ENCODE data around the gene CATSPERZ.

Gene CATSPERZ

GRCh38 chr11:64256300-64256699 lies 43.9 kb upstream of the CATSPERZ start:
- peaks cover 24 to 47% of the 10 kb centered on the region in 2 donors for H3K36me3 ChIP-seq (ENCODE audit: control insufficient read depth in 1 of 2, insufficient read depth in 2 of 2, low read length in 2 of 2)
- H3K27ac ChIP-seq (ENCODE audit: low read length) = no peak overlapping the region
- H3K27me3 ChIP-seq (ENCODE audit: low read depth, low read length) = no peaks in the 10 kb centered on the region
- H3K9me3 ChIP-seq (ENCODE audit: control insufficient read depth in 1 of 2, low read length in 2 of 2) = no peaks in the 10 kb centered on the region
- no peak overlapping the region for H3K4me3 ChIP-seq (ENCODE audit: low read depth in 1 of 2, low read length in 2 of 2)
- peaks cover 0 to 22% of the 10 kb centered on the region in 2 donors for H3K4me1 ChIP-seq (ENCODE audit: control insufficient read depth in 1 of 2, insufficient read depth in 2 of 2, low read length in 2 of 2)

GRCh38 chr11:64258356-64258755 lies 41.8 kb upstream of the CATSPERZ start:
- Histone ChIP-seq H3K27ac (ENCODE audit: low read length) (no peak overlapping the region), H3K27me3 (ENCODE audit: low read depth, low read length) (no peaks in the 10 kb centered on the region), H3K9me3 (ENCODE audit: control insufficient read depth in 1 of 2, low read length in 2 of 2) (no peaks in the 10 kb centered on the region), H3K4me3 (ENCODE audit: low read depth in 1 of 2, low read length in 2 of 2) (no peak overlapping the region), H3K36me3 (ENCODE audit: control insufficient read depth in 1 of 2, insufficient read depth in 2 of 2, low read length in 2 of 2) (peaks cover 29 to 68% of the 10 kb centered on the region in 2 donors), H3K4me1 (ENCODE audit: control insufficient read depth in 1 of 2, insufficient read depth in 2 of 2, low read length in 2 of 2) (peaks cover 0 to 6% of the 10 kb centered on the region in 2 donors)

- H3K36me3 ChIP-seq (ENCODE audit: control insufficient read depth in 1 of 2, insufficient read depth in 2 of 2, low read length in 2 of 2) = peaks cover 36 to 72% of the 10 kb centered on the region in 2 donors
- no peak overlapping the region for H3K27ac ChIP-seq (ENCODE audit: low read length)
- H3K9me3 ChIP-seq (ENCODE audit: control insufficient read depth in 1 of 2, low read length in 2 of 2) = no peaks in the 10 kb centered on the region
- no peak overlapping the region for H3K4me3 ChIP-seq (ENCODE audit: low read depth in 1 of 2, low read length in 2 of 2)
- no peaks in the 10 kb centered on the region for H3K4me1 ChIP-seq (ENCODE audit: control insufficient read depth in 1 of 2, insufficient read depth in 2 of 2, low read length in 2 of 2)
- H3K27me3 ChIP-seq (ENCODE audit: low read depth, low read length) = no peaks in the 10 kb centered on the region
Measured at GRCh38 chr11:64258946-64259532, 41.1 kb upstream of the CATSPERZ start.

- Histone ChIP-seq H3K27ac (ENCODE audit: low read length) (no peak overlapping the region), H3K4me3 (ENCODE audit: low read depth in 1 of 2, low read length in 2 of 2) (no peak overlapping the region), H3K9me3 (ENCODE audit: control insufficient read depth in 1 of 2, low read length in 2 of 2) (no peaks in the 10 kb centered on the region), H3K27me3 (ENCODE audit: low read depth, low read length) (no peaks in the 10 kb centered on the region), H3K4me1 (ENCODE audit: control insufficient read depth in 1 of 2, insufficient read depth in 2 of 2, low read length in 2 of 2) (no peaks in the 10 kb centered on the region), H3K36me3 (ENCODE audit: control insufficient read depth in 1 of 2, insufficient read depth in 2 of 2, low read length in 2 of 2) (peaks cover 36 to 69% of the 10 kb centered on the region in 2 donors)
Measured at GRCh38 chr11:64259533-64260067, 40.6 kb upstream of the CATSPERZ start.

GRCh38 chr11:64260147-64260708 lies 39.9 kb upstream of the CATSPERZ start:
- Histone ChIP-seq H3K9me3 (ENCODE audit: control insufficient read depth in 1 of 2, low read length in 2 of 2) (no peaks in the 10 kb centered on the region), H3K36me3 (ENCODE audit: control insufficient read depth in 1 of 2, insufficient read depth in 2 of 2, low read length in 2 of 2) (peaks cover 31 to 66% of the 10 kb centered on the region in 2 donors), H3K27me3 (ENCODE audit: low read depth, low read length) (no peaks in the 10 kb centered on the region)

GRCh38 chr11:64261556-64262080 lies 38.5 kb upstream of the CATSPERZ start:
- Histone ChIP-seq H3K4me3 (ENCODE audit: low read depth in 1 of 2, low read length in 2 of 2) (no peak overlapping the region), H3K27ac (ENCODE audit: low read length) (no peak overlapping the region), H3K4me1 (ENCODE audit: control insufficient read depth in 1 of 2, insufficient read depth in 2 of 2, low read length in 2 of 2) (no peaks in the 10 kb centered on the region), H3K9me3 (ENCODE audit: control insufficient read depth in 1 of 2, low read length in 2 of 2) (no peaks in the 10 kb centered on the region), H3K36me3 (ENCODE audit: control insufficient read depth in 1 of 2, insufficient read depth in 2 of 2, low read length in 2 of 2) (peaks cover 40 to 67% of the 10 kb centered on the region in 2 donors), H3K27me3 (ENCODE audit: low read depth, low read length) (no peaks in the 10 kb centered on the region)

More at GRCh38 chr11:64260147-64260708, 39.9 kb upstream of the CATSPERZ start:
- no peak overlapping the region for H3K4me3 ChIP-seq (ENCODE audit: low read depth in 1 of 2, low read length in 2 of 2)
- no peak overlapping the region for H3K27ac ChIP-seq (ENCODE audit: low read length)
- no peaks in the 10 kb centered on the region for H3K4me1 ChIP-seq (ENCODE audit: control insufficient read depth in 1 of 2, insufficient read depth in 2 of 2, low read length in 2 of 2)

- no peaks in the 10 kb centered on the region for H3K9me3 ChIP-seq (ENCODE audit: control insufficient read depth in 1 of 2, low read length in 2 of 2)
- H3K36me3 ChIP-seq (ENCODE audit: control insufficient read depth in 1 of 2, insufficient read depth in 2 of 2, low read length in 2 of 2) = peaks cover 39 to 65% of the 10 kb centered on the region in 2 donors
Measured at GRCh38 chr11:64262271-64263002, 37.7 kb upstream of the CATSPERZ start.

GRCh38 chr11:64263021-64263946 lies 36.9 kb upstream of the CATSPERZ start:
- Histone ChIP-seq H3K27ac (ENCODE audit: low read length) (no peak overlapping the region), H3K27me3 (ENCODE audit: low read depth, low read length) (no peaks in the 10 kb centered on the region), H3K4me3 (ENCODE audit: low read depth in 1 of 2, low read length in 2 of 2) (no peak overlapping the region), H3K4me1 (ENCODE audit: control insufficient read depth in 1 of 2, insufficient read depth in 2 of 2, low read length in 2 of 2) (peaks cover 3 to 7% of the 10 kb centered on the region in 2 donors), H3K36me3 (ENCODE audit: control insufficient read depth in 1 of 2, insufficient read depth in 2 of 2, low read length in 2 of 2) (peaks cover 39 to 62% of the 10 kb centered on the region in 2 donors), H3K9me3 (ENCODE audit: control insufficient read depth in 1 of 2, low read length in 2 of 2) (no peaks in the 10 kb centered on the region)

More at GRCh38 chr11:64262271-64263002, 37.7 kb upstream of the CATSPERZ start:
- Histone ChIP-seq H3K27ac (ENCODE audit: low read length) (no peak overlapping the region), H3K27me3 (ENCODE audit: low read depth, low read length) (no peaks in the 10 kb centered on the region), H3K4me1 (ENCODE audit: control insufficient read depth in 1 of 2, insufficient read depth in 2 of 2, low read length in 2 of 2) (no peaks in the 10 kb centered on the region), H3K4me3 (ENCODE audit: low read depth in 1 of 2, low read length in 2 of 2) (no peak overlapping the region)

- Histone ChIP-seq H3K4me3 (ENCODE audit: low read depth in 1 of 2, low read length in 2 of 2) (no peak overlapping the region), H3K36me3 (ENCODE audit: control insufficient read depth in 1 of 2, insufficient read depth in 2 of 2, low read length in 2 of 2) (peaks cover 34 to 56% of the 10 kb centered on the region in 2 donors), H3K4me1 (ENCODE audit: control insufficient read depth in 1 of 2, insufficient read depth in 2 of 2, low read length in 2 of 2) (peaks cover 9 to 13% of the 10 kb centered on the region in 2 donors)
Measured at GRCh38 chr11:64263947-64264317, 36.2 kb upstream of the CATSPERZ start.

GRCh38 chr11:64264371-64264852 lies 35.7 kb upstream of the CATSPERZ start:
- Histone ChIP-seq H3K9me3 (ENCODE audit: control insufficient read depth in 1 of 2, low read length in 2 of 2) (no peaks in the 10 kb centered on the region), H3K27ac (ENCODE audit: low read length) (no peak overlapping the region), H3K4me1 (ENCODE audit: control insufficient read depth in 1 of 2, insufficient read depth in 2 of 2, low read length in 2 of 2) (peaks cover 13 to 14% of the 10 kb centered on the region in 2 donors), H3K4me3 (ENCODE audit: low read depth in 1 of 2, low read length in 2 of 2) (no peak overlapping the region), H3K27me3 (ENCODE audit: low read depth, low read length) (no peaks in the 10 kb centered on the region), H3K36me3 (ENCODE audit: control insufficient read depth in 1 of 2, insufficient read depth in 2 of 2, low read length in 2 of 2) (peaks cover 32 to 51% of the 10 kb centered on the region in 2 donors)

More at GRCh38 chr11:64263947-64264317, 36.2 kb upstream of the CATSPERZ start:
- Histone ChIP-seq H3K27me3 (ENCODE audit: low read depth, low read length) (no peaks in the 10 kb centered on the region), H3K9me3 (ENCODE audit: control insufficient read depth in 1 of 2, low read length in 2 of 2) (no peaks in the 10 kb centered on the region), H3K27ac (ENCODE audit: low read length) (no peak overlapping the region)

Measured in muscle layer of duodenum (tissue), 2 donors.